Caki2 (cell line): ENCODE data around the gene TOMM40L. TPM values are rescaled to one million over a fixed set of nuclear protein-coding genes. Genes with fewer than 3 reads are reported as not detected.

Experiments
- DNase-seq: peaks from one replicate; pipeline ENCODE4 v3.0.0-alpha.2; 2015; ENCODE audit warnings: low read depth
- in situ Hi-C: cut with HindIII; loops from 2 replicates; pipeline ENCODE4 v1.10.0; 2016; ENCODE audit warnings: low sequenced_read_pairs, low pct_unique_long_range_greater_than_20kb, mixed read lengths
- total RNA-seq: library from RNA; depleted of rRNA; stranded (reverse); fragments of >200 nt; shearing (Covaris generic); gene quantifications from 2 replicates; pipeline ENCODE4 v1.2.3, GENCODE V29; 2014; ENCODE audit warnings: low replicate concordance

The TOMM40L gene
- total RNA-seq, 1 experiment from 2014 or later = 9.2 TPM

DNA sequence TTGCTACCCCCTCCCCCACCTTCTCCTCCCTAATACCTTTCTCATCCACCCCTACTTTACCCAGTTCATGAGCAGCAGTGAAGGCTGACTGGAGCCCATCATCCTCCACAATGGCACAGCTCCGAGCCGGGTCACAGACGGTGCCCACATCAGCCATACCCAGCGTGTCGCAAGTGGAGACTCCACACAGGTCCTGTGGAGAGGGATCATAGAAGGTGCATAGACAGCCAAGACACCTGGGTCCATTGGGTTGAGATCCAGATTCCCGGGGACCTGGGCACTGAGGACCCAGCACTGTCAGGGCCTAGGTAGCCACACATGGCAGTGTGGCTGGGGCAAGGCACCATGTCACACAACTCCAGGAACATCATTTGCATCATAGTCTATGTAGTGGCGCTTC is 29.7 kb upstream of the TOMM40L start:
- in situ Hi-C loops = no loop called here

DNA sequence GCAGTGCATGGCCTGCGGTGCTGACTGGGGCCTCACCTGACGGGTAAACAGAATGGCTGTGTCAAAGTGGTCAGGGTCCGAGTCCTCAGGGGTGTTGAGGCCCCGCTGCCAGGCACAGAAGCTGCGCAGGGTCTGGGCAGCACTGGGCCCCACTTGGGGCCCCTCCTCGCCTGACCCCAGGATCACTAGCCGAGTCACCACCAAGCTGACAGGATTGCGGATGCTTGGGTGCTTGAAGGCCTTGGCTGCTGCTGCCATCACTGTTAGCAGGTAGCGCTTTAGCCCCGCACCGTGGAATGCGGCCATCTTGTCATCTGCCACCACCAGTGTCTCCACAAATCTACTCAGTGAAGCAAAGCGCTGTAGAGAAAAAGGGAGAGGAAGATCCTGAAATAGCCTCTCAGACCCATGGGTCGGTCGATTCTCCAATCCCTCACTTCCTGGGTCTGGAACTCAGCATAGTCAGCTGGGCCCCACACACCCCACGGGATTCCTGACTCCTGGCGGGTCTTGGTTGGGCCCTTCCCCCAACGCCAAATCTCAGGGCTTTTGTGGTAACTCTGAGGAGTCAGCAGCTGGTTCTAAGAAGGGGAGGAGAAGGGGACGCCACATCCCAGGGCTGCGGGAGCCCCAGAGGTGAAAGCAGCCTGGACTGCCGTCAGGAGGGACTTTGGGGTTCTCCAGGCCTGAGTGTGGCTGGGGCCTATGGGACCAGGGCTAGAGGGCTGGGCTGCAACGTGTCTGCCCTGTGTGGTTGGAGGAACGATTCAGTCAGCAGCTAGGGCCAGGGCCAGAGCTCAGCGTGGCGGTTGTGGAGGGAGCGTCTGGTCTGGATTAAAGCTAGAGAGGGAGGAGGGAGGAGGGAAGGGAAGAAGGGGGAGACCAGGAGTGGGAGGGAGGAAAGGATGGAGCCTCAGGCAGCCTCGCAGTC is 29.1 kb upstream of the TOMM40L start:
- in situ Hi-C loops = no loop called here
- DNase-seq = no peak

More for the DNA sequence above, 29.7 kb upstream of the TOMM40L start:
- DNase-seq = no peak

DNA sequence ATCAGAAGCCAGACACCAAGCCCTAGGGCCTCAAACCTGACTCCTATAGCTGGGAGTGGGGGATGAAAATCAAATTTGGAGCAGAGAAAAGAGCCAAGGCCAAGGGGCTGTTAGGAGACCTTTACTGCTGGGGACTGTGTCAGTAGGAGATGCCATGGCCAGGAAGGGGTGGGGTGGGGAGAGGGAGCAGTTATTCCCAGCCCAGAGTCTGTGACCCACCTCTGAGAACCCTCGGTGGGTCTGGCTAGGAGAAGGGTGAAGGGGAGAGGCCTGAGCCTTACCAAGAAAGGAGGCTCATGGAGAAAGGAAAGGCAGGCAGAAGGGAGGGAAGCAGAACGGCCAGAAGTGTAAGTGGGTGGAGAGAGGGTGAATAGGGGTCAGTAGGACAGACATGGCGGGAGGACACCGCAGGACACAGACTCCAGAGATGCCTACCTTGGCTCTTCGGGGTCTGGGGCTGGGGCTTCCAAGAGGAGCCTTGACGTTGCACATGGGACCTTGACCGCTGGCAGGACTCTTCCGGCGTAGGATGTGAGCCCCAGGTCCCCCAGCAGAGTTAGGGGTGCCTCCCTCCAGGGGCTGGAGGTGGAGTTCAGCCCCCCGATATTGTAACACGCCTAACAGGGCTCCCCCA is 28.2 kb upstream of the TOMM40L start:
- in situ Hi-C loops = no loop called here
- DNase-seq = no peak

DNA sequence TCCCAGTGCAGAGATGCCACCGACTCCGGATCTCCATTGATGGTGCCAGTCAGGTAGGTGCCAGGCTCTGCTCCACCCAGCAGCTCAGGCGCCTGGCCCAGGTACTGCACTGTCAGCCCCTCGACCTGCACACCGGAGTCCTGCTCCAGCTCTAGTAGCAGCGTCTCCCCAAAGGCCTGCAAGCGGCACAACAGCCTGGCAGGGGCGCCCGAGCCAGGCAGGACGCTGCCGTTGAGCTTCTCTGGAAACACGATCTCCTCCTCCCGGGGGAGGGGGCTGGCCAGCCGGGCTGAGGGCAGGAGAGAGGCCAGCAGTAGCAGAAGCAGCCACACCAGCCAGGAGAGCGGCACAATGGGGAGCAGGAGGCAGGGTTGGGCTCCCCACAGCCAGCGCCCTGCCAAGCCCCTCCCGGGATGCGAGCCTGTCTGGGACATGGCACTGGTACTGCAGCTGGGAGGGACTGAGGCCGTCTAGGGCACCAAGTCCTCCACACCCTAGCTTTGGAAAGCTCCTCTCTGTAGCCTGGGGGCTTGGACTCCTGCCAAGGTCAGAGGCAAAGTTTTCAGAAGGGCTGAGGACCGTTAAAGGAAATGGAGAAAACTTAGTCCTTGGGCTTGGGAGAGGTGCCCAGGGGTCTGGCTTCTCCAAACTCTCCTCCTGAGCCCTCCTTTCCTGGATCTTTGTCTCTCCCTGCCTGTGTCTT is 27.5 kb upstream of the TOMM40L start:
- in situ Hi-C loops = no loop called here
- no peak for DNase-seq

DNA sequence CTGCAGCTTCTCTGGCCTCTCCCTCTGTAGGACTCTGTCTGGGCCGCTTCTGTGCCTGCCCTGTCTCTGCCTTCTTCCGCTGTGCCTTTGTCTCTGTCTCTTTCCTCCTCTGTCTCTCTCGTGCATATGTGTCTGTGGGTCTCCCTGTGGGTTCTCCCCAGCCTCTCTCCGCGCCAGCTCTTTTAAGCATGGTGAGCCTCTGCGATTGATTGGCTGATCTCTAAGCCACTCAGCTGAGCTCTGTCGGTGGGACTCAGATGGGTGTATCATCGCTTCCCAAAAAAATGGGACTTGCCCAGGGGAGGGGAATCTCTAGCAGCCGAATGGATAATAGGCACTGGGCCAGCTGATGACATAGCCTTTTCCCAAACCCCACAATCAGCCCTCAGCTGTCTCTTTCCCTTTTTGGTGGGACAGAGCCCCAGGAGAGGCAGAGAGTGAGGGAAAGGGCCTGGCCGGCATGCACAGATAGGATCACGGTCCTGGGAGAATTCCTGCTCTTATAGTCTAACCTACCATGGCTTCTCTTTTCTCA is 26.9 kb upstream of the TOMM40L start, which contains the start of gene ADAMTS4:
ADAMTS4 (minus strand) TSS at position 158 of the 535 bp plus-strand sequence. CDS start 427 bp downstream, outside the sequence.
- in situ Hi-C loops = no loop called here
- no peak for DNase-seq

DNA sequence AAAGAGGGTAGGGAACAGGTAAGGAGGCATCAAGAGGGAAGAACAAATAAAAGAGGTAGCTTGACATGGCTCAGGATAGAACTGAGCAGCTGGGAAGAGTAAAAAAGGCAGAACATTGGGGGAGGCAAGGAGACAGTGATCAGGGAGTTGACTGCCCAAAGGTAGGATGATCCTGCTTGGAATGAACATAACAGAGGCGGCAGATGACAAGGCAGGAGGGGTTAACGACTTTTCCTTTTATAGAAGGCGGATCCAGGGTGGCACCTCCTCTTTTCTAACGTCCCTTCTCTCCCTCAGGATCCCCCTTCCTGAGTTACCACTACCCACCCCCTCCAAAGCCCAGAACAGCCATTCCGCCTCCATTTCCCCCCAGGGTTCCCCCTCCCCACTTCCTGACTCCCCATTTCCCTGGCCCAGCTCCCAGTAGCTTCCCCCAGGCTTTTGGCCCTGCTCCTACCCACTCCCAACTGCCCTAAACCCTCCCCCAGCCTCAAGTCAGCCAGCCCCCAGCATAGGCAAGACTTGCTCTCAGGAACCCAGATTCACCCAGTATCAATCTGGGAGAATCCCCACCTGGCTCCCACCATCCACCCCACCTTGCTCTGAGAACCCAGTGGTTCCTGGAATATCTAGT is 26.2 kb upstream of the TOMM40L start:
- in situ Hi-C loops = loop anchor here (25.0 kb wide), 1 partner anchor 188 kb away; no protein-coding TSS in a partner anchor
- DNase-seq = no peak

DNA sequence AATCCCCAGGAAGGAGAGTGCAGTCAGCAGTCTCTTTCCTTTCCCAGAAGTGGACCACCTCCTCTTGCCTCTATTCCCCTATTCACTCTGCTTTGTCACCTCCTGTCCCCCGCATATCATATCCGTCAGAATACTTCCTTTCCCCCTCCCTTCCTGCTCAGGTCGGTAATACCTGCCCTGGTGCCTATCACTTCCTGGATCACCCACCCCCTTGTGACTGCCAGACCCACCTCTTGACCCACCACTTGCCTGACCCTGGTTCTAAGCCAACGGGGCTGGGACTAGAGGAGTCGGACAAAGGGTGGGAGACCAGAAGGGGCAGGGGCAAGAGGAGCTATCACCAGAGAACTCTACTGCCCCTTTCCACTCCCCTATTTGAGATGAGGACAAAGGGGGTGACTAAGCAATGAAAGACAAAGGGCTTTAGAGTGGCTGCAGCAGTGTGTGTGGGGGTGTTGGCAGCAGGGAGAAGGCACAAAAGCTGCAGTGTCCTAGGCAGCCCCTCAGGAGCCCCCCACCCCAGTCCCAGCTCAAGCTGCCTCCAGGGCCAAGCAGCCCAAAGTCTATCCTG is 25.4 kb upstream of the TOMM40L start:
- in situ Hi-C loops = loop anchor here (25.0 kb wide), 1 partner anchor 187 kb away; no protein-coding TSS in a partner anchor
- DNase-seq = no peak

DNA sequence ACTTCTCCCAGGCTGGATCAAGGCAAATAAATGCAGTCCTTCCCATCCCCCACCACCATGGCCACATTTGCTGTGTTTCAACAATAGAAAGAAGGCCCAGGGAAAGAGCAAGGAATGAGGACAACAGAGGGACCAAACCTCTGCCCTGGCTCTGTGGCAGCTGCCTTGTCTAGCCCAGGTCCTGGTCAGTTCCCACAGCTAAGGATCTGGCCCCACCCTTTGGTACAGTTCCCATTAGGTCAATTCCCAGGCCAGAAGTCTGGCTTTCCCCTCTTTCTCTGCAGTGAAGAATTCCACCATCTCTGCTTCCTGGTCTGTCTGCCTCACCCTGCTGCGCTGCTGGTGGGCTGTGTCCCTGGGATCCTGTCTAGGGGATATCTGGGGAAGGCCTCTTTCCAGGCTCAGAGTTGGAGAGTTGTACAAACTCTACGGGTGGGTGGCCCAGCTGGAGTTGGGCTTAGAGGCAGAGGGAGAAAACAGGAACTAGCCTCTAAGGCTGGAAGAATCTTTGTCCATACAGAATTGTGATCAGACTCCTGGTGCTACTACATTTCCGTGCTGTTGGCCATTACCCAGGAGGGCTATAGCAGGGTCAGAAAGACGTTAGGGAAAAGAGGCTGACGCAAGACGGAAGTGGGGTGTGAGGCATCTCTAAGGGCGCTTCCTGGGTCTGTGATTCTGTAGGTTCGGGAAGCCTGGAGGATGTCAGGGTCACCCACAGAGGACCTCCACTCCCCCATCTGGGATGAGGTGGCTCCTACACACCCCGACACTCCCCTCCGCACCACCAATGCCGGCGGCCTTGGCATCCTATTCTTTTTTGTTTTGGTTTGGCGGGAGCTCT is 24.6 kb upstream of the TOMM40L start:
- no peak for DNase-seq
- in situ Hi-C loops = loop anchor here (25.0 kb wide), 1 partner anchor 186 kb away; no protein-coding TSS in a partner anchor

DNA sequence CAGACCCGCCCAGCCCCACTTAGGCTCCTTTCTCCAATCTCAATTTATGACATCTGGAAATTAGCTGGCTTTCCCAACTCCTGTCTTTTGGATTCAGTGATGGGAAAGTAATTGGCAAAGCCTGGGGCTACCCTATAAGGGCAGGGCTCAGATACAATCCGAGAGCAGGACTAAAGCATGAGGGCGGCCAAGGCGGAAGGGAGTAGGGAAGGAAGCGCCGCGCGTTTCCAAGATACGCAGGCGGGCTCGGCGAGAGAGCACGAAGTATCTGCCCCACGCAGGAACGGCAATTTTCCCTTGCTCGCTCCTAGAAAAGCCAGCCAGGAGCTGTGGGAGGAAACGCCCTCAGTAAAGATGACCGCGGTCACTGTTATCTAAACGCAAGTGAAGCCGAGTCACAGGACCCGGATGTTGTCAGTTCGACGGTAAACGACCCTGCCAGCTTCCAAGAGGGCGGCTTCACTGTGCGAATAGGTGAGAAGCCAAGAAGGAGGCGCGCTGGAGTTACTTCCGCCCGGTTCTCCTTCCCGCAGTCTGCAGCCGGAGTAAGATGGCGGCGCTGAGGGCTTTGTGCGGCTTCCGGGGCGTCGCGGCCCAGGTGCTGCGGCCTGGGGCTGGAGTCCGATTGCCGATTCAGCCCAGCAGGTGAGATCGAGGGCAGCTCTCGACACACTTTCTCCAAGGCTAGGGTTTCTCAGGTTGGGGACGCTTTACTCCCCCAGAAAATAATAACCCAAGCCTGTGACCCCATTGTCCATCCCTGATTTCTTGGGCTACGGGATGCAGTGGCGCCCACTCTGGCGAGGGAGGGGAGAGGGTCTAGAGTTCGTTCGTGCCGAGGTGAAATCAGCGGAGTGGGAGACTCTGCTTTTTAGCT is 23.8 kb upstream of the TOMM40L start, which contains the start of gene NDUFS2:
NDUFS2 (plus strand) TSS at position 532 of the 877 bp plus-strand sequence; CDS start at position 551, 19 bp downstream.
- in situ Hi-C loops = loop anchor here (25.0 kb wide), 1 partner anchor 185 kb away; no protein-coding TSS in a partner anchor
- DNase-seq = peak; percentile 95

DNA sequence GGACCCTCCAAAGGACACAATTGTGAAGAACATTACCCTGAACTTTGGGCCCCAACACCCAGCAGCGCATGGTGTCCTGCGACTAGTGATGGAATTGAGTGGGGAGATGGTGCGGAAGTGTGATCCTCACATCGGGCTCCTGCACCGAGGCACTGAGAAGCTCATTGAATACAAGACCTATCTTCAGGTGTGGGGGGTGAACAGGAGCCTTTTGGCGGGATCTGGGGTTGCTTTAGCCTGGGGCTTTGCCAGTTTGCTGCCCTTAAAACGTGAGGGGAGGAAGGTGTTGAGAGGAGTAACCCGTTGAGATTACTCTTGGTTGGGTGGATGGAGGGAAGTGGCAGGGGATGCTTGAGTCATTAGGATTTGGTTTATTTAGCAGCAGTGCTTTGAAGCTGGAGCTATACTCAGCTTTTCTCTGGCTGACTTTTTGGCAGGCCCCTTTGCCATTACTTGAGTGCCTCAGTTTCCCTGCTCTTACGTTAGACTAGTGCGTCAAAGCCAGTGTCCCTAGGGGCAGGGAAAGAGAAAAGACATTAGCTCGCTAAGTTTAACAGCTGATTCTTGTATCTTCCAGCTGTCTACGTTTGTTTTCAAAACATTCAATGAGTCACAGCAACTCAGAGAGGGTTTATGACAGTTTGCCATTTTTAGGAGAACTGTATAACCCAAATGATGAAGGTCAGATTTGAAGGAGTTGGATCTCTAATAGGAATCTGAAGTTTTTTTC is 19.3 kb upstream of the TOMM40L start:
- in situ Hi-C loops = loop anchor here (25.0 kb wide), 1 partner anchor 181 kb away; no protein-coding TSS in a partner anchor
- no peak for DNase-seq

DNA sequence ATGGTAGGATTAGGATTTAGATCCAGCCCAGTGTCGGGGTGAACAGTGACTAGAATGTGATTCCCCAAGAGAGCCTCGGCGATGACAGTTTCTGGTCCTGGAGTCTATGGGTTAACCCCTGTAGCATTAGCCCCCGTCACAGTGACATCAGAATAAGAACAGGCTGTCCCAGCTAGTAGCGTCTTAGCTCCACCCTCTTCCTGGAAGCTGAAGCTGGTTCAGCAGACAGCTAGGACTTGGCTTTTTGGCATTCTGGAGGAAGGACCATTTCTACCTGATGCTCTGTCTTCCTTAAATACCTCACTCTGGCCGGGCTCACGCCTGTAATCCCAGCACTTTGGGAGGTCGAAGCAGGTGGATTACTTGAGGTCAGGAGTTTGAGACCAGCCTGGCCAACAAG is 18.7 kb upstream of the TOMM40L start:
- no peak for DNase-seq
- in situ Hi-C loops = loop anchor here (25.0 kb wide), 1 partner anchor 180 kb away; no protein-coding TSS in a partner anchor

DNA sequence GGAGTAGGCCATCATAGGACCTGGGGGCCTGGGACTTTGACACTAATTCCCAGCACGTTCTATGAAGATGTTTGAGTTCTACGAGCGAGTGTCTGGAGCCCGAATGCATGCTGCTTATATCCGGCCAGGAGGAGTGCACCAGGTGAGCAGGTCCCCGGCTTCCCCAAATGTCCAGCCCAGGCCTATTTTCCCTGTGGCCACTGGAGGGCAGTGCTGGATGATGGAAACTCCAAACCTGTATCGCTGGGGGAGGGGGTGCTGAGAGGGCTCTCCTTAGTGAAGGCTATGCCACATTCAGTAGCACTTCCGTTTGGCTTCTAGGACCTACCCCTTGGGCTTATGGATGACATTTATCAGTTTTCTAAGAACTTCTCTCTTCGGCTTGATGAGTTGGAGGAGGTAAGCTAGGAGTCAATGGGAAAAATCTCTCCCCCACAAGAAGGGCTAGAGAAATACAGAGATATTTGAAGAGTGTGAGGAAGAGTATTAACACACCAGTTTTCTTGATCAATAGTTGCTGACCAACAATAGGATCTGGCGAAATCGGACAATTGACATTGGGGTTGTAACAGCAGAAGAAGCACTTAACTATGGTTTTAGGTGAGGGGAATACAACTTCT is 16.0 kb upstream of the TOMM40L start:
- in situ Hi-C loops = loop anchor here (25.0 kb wide), 1 partner anchor 177 kb away; no protein-coding TSS in a partner anchor
- DNase-seq = peak; percentile 54

DNA sequence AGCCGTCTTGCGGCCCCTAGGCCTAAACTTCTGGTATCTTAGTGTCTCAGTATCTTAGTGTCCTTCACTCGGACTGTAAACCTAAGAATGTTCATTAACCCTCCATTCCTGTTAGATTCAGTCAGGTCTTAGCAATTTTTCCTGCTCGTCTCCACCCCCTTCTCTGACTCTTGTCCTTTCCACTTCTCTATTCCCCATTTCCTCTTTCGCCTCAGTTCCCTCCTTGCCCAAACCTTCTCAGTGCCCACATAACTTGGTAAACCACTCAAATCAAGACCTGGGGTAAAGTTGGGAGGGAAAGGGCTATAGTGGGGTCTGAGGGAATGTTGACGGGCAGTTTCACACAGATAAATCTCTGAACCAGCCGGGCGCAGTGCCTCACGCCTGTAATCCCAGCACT is 11.5 kb upstream of the TOMM40L start:
- no peak for DNase-seq
- in situ Hi-C loops = loop anchor here (25.0 kb wide), 1 partner anchor 173 kb away; no protein-coding TSS in a partner anchor

DNA sequence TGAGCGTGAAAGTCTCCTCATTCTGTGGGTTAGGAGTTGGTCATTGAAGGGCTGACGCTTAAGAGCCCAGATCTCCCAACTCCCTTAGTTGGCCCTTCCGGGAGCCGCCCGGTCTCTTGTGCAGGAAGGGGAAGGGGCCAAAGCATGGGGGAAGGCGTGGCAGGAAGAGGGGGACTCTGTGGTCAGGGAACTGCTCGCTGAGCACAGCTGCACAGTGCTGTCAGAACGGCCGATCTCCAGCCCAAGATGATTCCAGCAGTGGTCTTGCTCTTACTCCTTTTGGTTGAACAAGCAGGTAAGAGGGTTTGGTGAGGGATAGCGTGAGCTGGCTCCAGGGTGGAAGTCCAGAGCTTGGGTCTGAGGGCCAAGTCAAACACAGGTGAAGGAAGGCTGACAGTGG is 10.8 kb upstream of the TOMM40L start, which contains the start of gene FCER1G:
FCER1G (plus strand) TSS at position 220 of the 400 bp plus-strand sequence; CDS start at position 247, 27 bp downstream.
- in situ Hi-C loops = loop anchor here (25.0 kb wide), 1 partner anchor 172 kb away; no protein-coding TSS in a partner anchor
- DNase-seq = no peak
